Psoas muscle (tissue), 8 donors: ENCODE results near the gene MACROH2A2. TPM values are rescaled to one million over a fixed set of nuclear protein-coding genes. Genes with fewer than 3 reads are reported as not detected.

ENCODE experiments used
- ATAC-seq, 4 donors: fragments of 200-7000 bp; cut with Tn5 transposase; one replicate each; pipeline ENCODE4 v1.9.1; 2020; ENCODE audit warnings: moderate library complexity in 3 of 4, mild to moderate bottlenecking in 2 of 4
- DNase-seq, 2 donors: peaks; one replicate each; pipeline ENCODE4 v3.0.0-alpha.2; 2020
- H3K27ac ChIP-seq: fragments of 200-600 bp; one replicate; pipeline ENCODE4 v1.8.0; 2022
- H3K27me3 ChIP-seq, 3 donors: fragments of 200-600 bp in 1 of 3; one replicate each; pipeline versions ENCODE4 v1.6.1 to v1.8.0; 2013 to 2022; ENCODE audit warnings: low read length in 2 of 3, mild to moderate bottlenecking in 2 of 3, moderate library complexity in 1 of 3; ENCODE audit not compliant: insufficient read depth in 3 of 3
- H3K36me3 ChIP-seq, 2 donors: fragments of 200-600 bp in 1 of 2; one replicate each; pipeline versions ENCODE4 v1.6.1 to v1.8.0; 2013 to 2022; ENCODE audit warnings: low read depth in 1 of 2, mild to moderate bottlenecking in 1 of 2, moderate library complexity in 1 of 2; ENCODE audit not compliant: insufficient read depth in 1 of 2
- H3K4me1 ChIP-seq: fragments of 200-600 bp; one replicate; pipeline ENCODE4 v1.8.0; 2022
- H3K4me3 ChIP-seq: fragments of 200-600 bp; one replicate; pipeline ENCODE4 v1.8.0; 2022; ENCODE audit warnings: mild to moderate bottlenecking
- H3K9me3 ChIP-seq: fragments of 200-600 bp; one replicate; pipeline ENCODE4 v1.8.0; 2022
- CTCF ChIP-seq: fragments of 200-600 bp; IDR thresholded peaks from one replicate; pipeline ENCODE4 v1.8.0; 2022; ENCODE audit warnings: antibody characterized with exemption
- WGBS, 3 donors: extraction: QIAGEN DNeasy Blood & Tissue Kit; methylation state at CpG; one replicate each; pipeline versions ENCODE4 v1.1.6 to v1.1.7; 2013; 5-methylcytosine and 5-hydroxymethylcytosine counted together
- intact Hi-C, 2 donors: fragments of 100-400 bp; cut with DNase I; formaldehyde crosslinking; loops; one replicate each; pipeline versions ENCODE4 v1.11.0 to v1.14.2; 2022
- long read RNA-seq, 2 donors: library from polyadenylated mRNA; unstranded; transcript quantifications; one replicate each; pipeline ENCODE4 v2.0.0, GENCODE V29; 2021
- polyA plus RNA-seq, 3 donors: library from polyadenylated mRNA; stranded (reverse); fragments of 200-250 nt; gene quantifications; one replicate each; pipeline ENCODE4 v1.2.3, GENCODE V29; 2013
- total RNA-seq, 4 donors: library from RNA; stranded (reverse); fragmentation: NEBNext Ultra II Directional in 2 of 4; extraction: Animal tissue kit (Norgen Biotek cat#: 25700) in 2 of 4; gene quantifications; one replicate each; pipeline versions ENCODE4 v1.2.1 to v1.2.4, GENCODE V29; 2021 to 2023
- donor health status: healthy with polysubstance abuse.
- donor health status: DM: no; HTN: no; CAD: no; lungs with moderate emphysema.
- donor health status: Bipolar disorder and iron deficiency.
- donor health status: healthy.
- donor health status: DM: yes; HTN: yes; CAD: no.
- donor health status: DM: no; HTN: no; CAD: no.
- donor health status: DM: no; HTN: no; CAD: no.
- donor health status: DM: yes; HTN: yes; CAD: no.

MACROH2A2 gene
- total RNA-seq (1 to 10 TPM; 4.1 to 6.2 (median 5.8) TPM), polyA plus RNA-seq (1 to 10 TPM; 3.0 to 7.2 (median 4.7) TPM)
- long read RNA-seq, donor 1, transcript H2AFY2-201 (9 exons, 1,980 nt), result major isoform, 5 of 6 reads
- long read RNA-seq, donor 1, partial matches to known transcripts, result 1 of 6 reads
- long read RNA-seq, donor 1, other reads (novel, unspliced or antisense), result 0 of 6 reads
- long read RNA-seq, donor 2, transcript H2AFY2-201 (9 exons, 1,980 nt), result major isoform, 14 of 16 reads
- long read RNA-seq, donor 2, partial matches to known transcripts, result 1 of 16 reads
- long read RNA-seq, donor 2, other reads (novel, unspliced or antisense), result 1 of 16 reads

- Histone ChIP-seq H3K4me3 (peak within 1 kb of the TSS; percentile 77), H3K36me3 (no peaks in the 10 kb centered on the region), H3K4me1 (peaks cover 5% of the 10 kb centered on the region), H3K9me3 (no peaks in the 10 kb centered on the region), H3K27ac (peak within 1 kb of the TSS; percentile 54), H3K27me3 (peaks cover 0 to 5% (median 2%) of the 10 kb centered on the region in 3 donors)
- TF ChIP-seq CTCF, result peak; percentile 38
- 0 to 1% (median 1%) methylated on average over 56 to 58 of the region's 58 CpGs for WGBS, 3 donors
- intact Hi-C loops, result no loop called here
- ATAC-seq, result peak; percentile 84 to 95 (median 90)
- DNase-seq, result peak; percentile 25 to 68
These were observed at the start of gene MACROH2A2 for GRCh38 chr10:70052462-70053217. TSS of gene MACROH2A2 (plus strand) at chr10:70052846. CDS start at chr10:70075659, 22,813 bp downstream.

GRCh38 chr10:70007116-70007820, 45.4 kb upstream of the MACROH2A2 start:
- no peaks in the 10 kb centered on the region for H3K9me3 ChIP-seq
- 63 to 72% (median 66%) methylated on average over 9 of the region's 9 CpGs for WGBS, 3 donors
- H3K27ac ChIP-seq, result no peak overlapping the region
- no peaks in the 10 kb centered on the region for H3K36me3 ChIP-seq
- no peak overlapping the region for H3K4me3 ChIP-seq
- H3K27me3 ChIP-seq, result no peaks in the 10 kb centered on the region
- no peaks in the 10 kb centered on the region for H3K4me1 ChIP-seq
- no peak for ATAC-seq
- no peak for DNase-seq
- intact Hi-C loops, result no loop called here
- TF ChIP-seq CTCF, result no peak

GRCh38 chr10:70031215-70031614, 21.4 kb upstream of the MACROH2A2 start:
- H3K4me1 ChIP-seq, result no peaks in the 10 kb centered on the region
- intact Hi-C loops, result no loop called here
- H3K36me3 ChIP-seq, result no peaks in the 10 kb centered on the region
- DNase-seq, result no peak
- no peak for ATAC-seq
- H3K27ac ChIP-seq, result no peak overlapping the region
- no peak for TF ChIP-seq CTCF
- no peak overlapping the region for H3K4me3 ChIP-seq
- peaks cover 0 to 6% (median 0%) of the 10 kb centered on the region in 3 donors for H3K27me3 ChIP-seq
- no peaks in the 10 kb centered on the region for H3K9me3 ChIP-seq

- 92 to 95% (median 94%) methylated on average over 5 of the region's 5 CpGs for WGBS, 3 donors
- intact Hi-C loops, result no loop called here
- H3K4me1 ChIP-seq, result no peaks in the 10 kb centered on the region
These were observed 19.9 kb upstream of the MACROH2A2 start for GRCh38 chr10:70032667-70033289.

More at GRCh38 chr10:70032667-70033289, 19.9 kb upstream of the MACROH2A2 start:
- Histone ChIP-seq H3K9me3 (no peaks in the 10 kb centered on the region), H3K36me3 (no peaks in the 10 kb centered on the region), H3K4me3 (no peak overlapping the region), H3K27me3 (peaks cover 0 to 6% (median 0%) of the 10 kb centered on the region in 3 donors), H3K27ac (no peak overlapping the region)
- ATAC-seq, result no peak
- TF ChIP-seq CTCF, result no peak
- no peak for DNase-seq
